Measurements from ENCODE around the gene ZNF813. TPM values are rescaled to one million over a fixed set of nuclear protein-coding genes. Genes with fewer than 3 reads are reported as not detected.

Gene ZNF813
- total and polyA plus RNA-seq, 9 of the 15 experiments (the other 6 are each of a cell fraction or from before 2014, with no cell fraction given): 1.3 to 8.0 (median 5.3) TPM

DNA sequence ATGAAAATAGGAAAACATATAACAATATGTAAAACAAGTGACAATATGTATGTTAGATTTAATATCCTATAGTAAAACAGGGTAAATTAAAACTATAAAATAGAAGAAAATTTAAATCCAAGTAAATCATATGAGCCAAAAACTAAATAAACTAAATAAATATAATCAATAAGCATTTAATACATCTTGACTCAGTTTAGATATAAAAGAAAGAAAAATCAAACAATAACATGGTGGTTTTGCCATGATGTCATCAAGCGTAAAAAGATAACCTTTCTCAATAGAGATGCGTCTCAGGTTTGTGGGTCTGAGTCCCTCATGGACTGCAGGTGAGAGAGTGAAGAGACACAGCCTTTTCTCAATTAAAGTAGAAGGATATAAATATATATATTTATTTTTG lies 43.8 kb downstream of the ZNF813 start:
- 17% methylated on average over 2 of the region's 2 CpGs for WGBS (ENCODE audit: insufficient coverage, low coverage, missing lambda C conversion rate)
- H3K9me1 ChIP-seq (ENCODE audit: control insufficient read depth, insufficient read depth, low read length): no peaks in the 10 kb centered on the region
- POLR2A ChIA-PET: no interaction called here
- TF ChIP-seq GATAD2B (IDR thresholded peaks at IDR 0.05; ENCODE audit: borderline replicate concordance): no peak
- TF ChIP-seq ELF2 (CRISPR knock-in tag; IDR thresholded peaks at IDR 0.05): no peak
- TF ChIP-seq, protein P1, sequence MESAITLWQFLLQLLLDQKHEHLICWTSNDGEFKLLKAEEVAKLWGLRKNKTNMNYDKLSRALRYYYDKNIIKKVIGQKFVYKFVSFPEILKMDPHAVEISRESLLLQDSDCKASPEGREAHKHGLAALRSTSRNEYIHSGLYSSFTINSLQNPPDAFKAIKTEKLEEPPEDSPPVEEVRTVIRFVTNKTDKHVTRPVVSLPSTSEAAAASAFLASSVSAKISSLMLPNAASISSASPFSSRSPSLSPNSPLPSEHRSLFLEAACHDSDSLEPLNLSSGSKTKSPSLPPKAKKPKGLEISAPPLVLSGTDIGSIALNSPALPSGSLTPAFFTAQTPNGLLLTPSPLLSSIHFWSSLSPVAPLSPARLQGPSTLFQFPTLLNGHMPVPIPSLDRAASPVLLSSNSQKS (CRISPR knock-in tag; IDR thresholded peaks at IDR 0.05): no peak
- TF ChIP-seq, protein P2, sequence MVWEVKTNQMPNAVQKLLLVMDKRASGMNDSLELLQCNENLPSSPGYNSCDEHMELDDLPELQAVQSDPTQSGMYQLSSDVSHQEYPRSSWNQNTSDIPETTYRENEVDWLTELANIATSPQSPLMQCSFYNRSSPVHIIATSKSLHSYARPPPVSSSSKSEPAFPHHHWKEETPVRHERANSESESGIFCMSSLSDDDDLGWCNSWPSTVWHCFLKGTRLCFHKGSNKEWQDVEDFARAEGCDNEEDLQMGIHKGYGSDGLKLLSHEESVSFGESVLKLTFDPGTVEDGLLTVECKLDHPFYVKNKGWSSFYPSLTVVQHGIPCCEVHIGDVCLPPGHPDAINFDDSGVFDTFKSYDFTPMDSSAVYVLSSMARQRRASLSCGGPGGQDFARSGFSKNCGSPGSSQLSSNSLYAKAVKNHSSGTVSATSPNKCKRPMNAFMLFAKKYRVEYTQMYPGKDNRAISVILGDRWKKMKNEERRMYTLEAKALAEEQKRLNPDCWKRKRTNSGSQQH (CRISPR knock-in tag; IDR thresholded peaks at IDR 0.05): no peak
- no peak for TF ChIP-seq NONO (IDR thresholded peaks at IDR 0.05; ENCODE audit: low read depth in 2 of 2, low read length in 1 of 2)
- no peaks in the 10 kb centered on the region for H3K9me3 ChIP-seq (replicated peaks; ENCODE audit: control insufficient read depth, insufficient read depth, low read depth, low read length)
- FAIRE-seq (no peak), DNase-seq (ENCODE audit: extremely low read depth in 1 of 4, low spot score in 3 of 4) (no peak), ATAC-seq (no peak)
- no peaks in the 10 kb centered on the region for H4K20me1 ChIP-seq (replicated peaks; ENCODE audit: control insufficient read depth, insufficient read depth, low read length)
- no peaks in the 10 kb centered on the region for H3K79me2 ChIP-seq (ENCODE audit: control insufficient read depth, insufficient read depth, low read length)
- H3K9ac ChIP-seq (ENCODE audit: insufficient read depth in 1 of 2, low read depth in 2 of 2, low read length in 2 of 2): no peak overlapping the region
- intact Hi-C loops (cut with micrococcal nuclease): loop anchor here (10.0 kb wide), 1 partner anchor 233 kb away; no protein-coding TSS in a partner anchor
- no peak overlapping the region for H3K27ac ChIP-seq (ENCODE audit: extremely low read depth, low read depth, low read length)
- H3K27me3 ChIP-seq (ENCODE audit: control insufficient read depth in 2 of 2, insufficient read depth in 2 of 2, low read length in 2 of 2): peaks cover 4 to 15% of the 10 kb centered on the region in 2 experiments; a peak in 2 of 5 replicates
- no peak overlapping the region for H3K4me3 ChIP-seq
- CTCF ChIA-PET (ENCODE audit: low intra/inter-chr PET ratio): no interaction called here
- H3K36me3 ChIP-seq (ENCODE audit: control insufficient read depth, insufficient read depth, low read length): no peaks in the 10 kb centered on the region
- H3K4me1 ChIP-seq (replicated peaks in 1 of 2; ENCODE audit: control insufficient read depth in 2 of 2, insufficient read depth in 2 of 2, low read length in 2 of 2): no peaks in the 10 kb centered on the region
- in situ Hi-C loops (cut with MboI): no loop called here
- no peak overlapping the region for H2AFZ ChIP-seq (ENCODE audit: low read depth, low read length)
- BruUV-seq (replicated peaks): no TSS peak
- H3K4me2 ChIP-seq (ENCODE audit: insufficient read depth, low read length): no peak overlapping the region

All from K562 (cell line).